ENCODE results near the gene ASB5.

GRCh38 chr4:176191974-176192373 is 77.0 kb downstream of the ASB5 start:
- TF ChIP-seq CTCF (conservative IDR thresholded peaks at IDR 0.05 in 1 of 2, IDR thresholded peaks at IDR 0.05 in 1 of 2; ENCODE audit: low read depth in 1 of 2, low read length in 2 of 2) = no peak
- no peak for TF ChIP-seq EZH2 (IDR thresholded peaks at IDR 0.05; ENCODE audit: low read length, missing control alignments)

All from fibroblast of lung (primary cell).